Prostate gland (tissue), 2 donors: Measurements from ENCODE around the gene NINJ2.

ENCODE experiments used
- CTCF ChIP-seq, 4 experiments: fragments of 200-600 bp in 2 of 4; fragments of 450-650 bp in 2 of 4; sonication (generic) in 2 of 4; IDR thresholded peaks; 1 replicate in 3 of 4; 2 replicates in 1 of 4; pipeline ENCODE4 v1.5.1; 2016 to 2019; ENCODE audit warnings: antibody characterized with exemption in 4 of 4, mild to moderate bottlenecking in 2 of 4, moderate library complexity in 2 of 4
- POLR2A ChIP-seq: fragments of 450-650 bp; IDR thresholded peaks from one replicate; pipeline ENCODE4 v1.6.1; 2016; ENCODE audit warnings: antibody characterized with exemption, mild to moderate bottlenecking

GRCh38 chr12:646442-647384 is 16.5 kb downstream of the NINJ2 start:
- no peak for TF ChIP-seq CTCF (IDR thresholded peaks at IDR 0.05)
- no peak for TF ChIP-seq POLR2A
